A549 (cell line): ENCODE results near the gene ZNF860. TPM values are rescaled to one million over a fixed set of nuclear protein-coding genes. Genes with fewer than 3 reads are reported as not detected.

Experiments
- ATAC-seq, 2 experiments: fragments of 200-7000 bp in 1 of 2; fragments of >200 bp in 1 of 2; cut with Nextera tagmentation in 1 of 2; cut with Tn5 transposase in 1 of 2; 3 replicates each; pipeline versions ENCODE4 v1.8.0 to v1.9.1; 2018 to 2020; ENCODE audit warnings: mild to moderate bottlenecking in 1 of 2, moderate library complexity in 1 of 2
- CTCF ChIA-PET: fragments of 300-600 bp; sonication (Branson Sonifier 250); formaldehyde crosslinking; extraction: SDS; loops from one replicate; lab custom pipeline; 2021; ENCODE audit warnings: antibody characterized with exemption, inconsistent platforms; lab: Yijun Ruan, JAX
- POLR2A ChIA-PET: fragments of 350-600 bp; formaldehyde crosslinking; extraction: SDS; loops from one replicate; lab custom pipeline; 2021; ENCODE audit warnings: antibody characterized with exemption, inconsistent platforms; lab: Yijun Ruan, JAX
- DNase-seq, 2 experiments: peaks; one replicate each; pipeline versions ENCODE4 v3.0.0 to v3.0.0-alpha.2; 2011 to 2016; ENCODE audit warnings: low read depth in 1 of 2, low spot score in 1 of 2
- FAIRE-seq: peaks from 2 replicates; lab custom pipeline; 2011; peaks lifted over from hg19 to GRCh38; lab: Jason Lieb, UNC
- H3K27ac ChIP-seq, 2 experiments: fragments of >200 bp; sonication (Bioruptor Twin); formaldehyde crosslinking; 3 replicates each; pipeline ENCODE4 v1.5.1; 2016 to 2017
- H3K4me1 ChIP-seq: fragments of >200 bp; sonication (Bioruptor Twin); formaldehyde crosslinking; 3 replicates; pipeline ENCODE4 v1.6.1; 2016
- H3K4me2 ChIP-seq: fragments of >200 bp; sonication (Bioruptor Twin); formaldehyde crosslinking; 3 replicates; pipeline ENCODE4 v1.6.1; 2016
- H3K4me3 ChIP-seq: fragments of >200 bp; sonication (Bioruptor Twin); formaldehyde crosslinking; 3 replicates; pipeline ENCODE4 v1.5.1; 2016
- H3K9me3 ChIP-seq: fragments of >200 bp; sonication (Bioruptor Twin); formaldehyde crosslinking; 3 replicates; pipeline ENCODE4 v1.6.1; 2016
- BHLHE40 ChIP-seq: IDR thresholded peaks from 2 replicates; pipeline ENCODE4 v1.6.1; 2012; ENCODE audit warnings: low read depth, low read length, inconsistent platforms
- CHD4 ChIP-seq: fragments of 200-600 bp; sonication (generic); IDR thresholded peaks from 2 replicates; pipeline ENCODE4 v1.6.1; 2016; ENCODE audit warnings: antibody characterized with exemption, mild to moderate bottlenecking, borderline replicate concordance
- EHF ChIP-seq: fragments of 250-450 bp; sonication (Bioruptor Pico); IDR thresholded peaks from 2 replicates; pipeline ENCODE4 v1.5.0; 2020; ENCODE audit warnings: mild to moderate bottlenecking
- EHMT2 ChIP-seq: fragments of 200-600 bp; sonication (generic); IDR thresholded peaks from 2 replicates; pipeline ENCODE4 v1.6.1; 2016; ENCODE audit warnings: antibody characterized with exemption, low read depth, mild to moderate bottlenecking, moderate library complexity
- ESRRA ChIP-seq: fragments of 150-350 bp; IDR thresholded peaks from 2 replicates; pipeline ENCODE4 v1.6.1; 2014; ENCODE audit warnings: mild to moderate bottlenecking, low read length, borderline replicate concordance
- FOXS1 ChIP-seq: fragments of 250-450 bp; sonication (Bioruptor Pico); IDR thresholded peaks from 2 replicates; pipeline ENCODE4 v1.5.0; 2020; ENCODE audit warnings: mild to moderate bottlenecking, moderate library complexity
- HOXA7 ChIP-seq: fragments of 250-450 bp; sonication (Bioruptor Pico); IDR thresholded peaks from 2 replicates; pipeline ENCODE4 v1.5.0; 2020; ENCODE audit warnings: mild to moderate bottlenecking, moderate library complexity
- MAFK ChIP-seq: fragments of 450-650 bp; IDR thresholded peaks from 2 replicates; pipeline ENCODE4 v1.6.1; 2014; ENCODE audit not compliant: partially characterized antibody
- MYC ChIP-seq: IDR thresholded peaks from 2 replicates; pipeline ENCODE4 v1.6.1; 2012; ENCODE audit warnings: mild to moderate bottlenecking, inconsistent platforms, low read length, improper control_type of control experiment, borderline replicate concordance
- POLR2AphosphoS2 ChIP-seq: conservative IDR thresholded peaks from 2 replicates; pipeline ENCODE4 v1.6.1; 2012; ENCODE audit warnings: low read length, improper control_type of control experiment, inconsistent platforms
- RAD21 ChIP-seq, 2 experiments: fragments of >200 bp in 1 of 2; sonication (Bioruptor Twin) in 1 of 2; formaldehyde crosslinking in 1 of 2; IDR thresholded peaks in 1 of 2; conservative IDR thresholded peaks in 1 of 2; 2 replicates in 1 of 2; 3 replicates in 1 of 2; pipeline ENCODE4 v1.6.1; 2012 to 2018; ENCODE audit warnings: inconsistent platforms in 1 of 2
- SMC3 ChIP-seq: fragments of >200 bp; sonication (Bioruptor Twin); formaldehyde crosslinking; IDR thresholded peaks from 3 replicates; pipeline ENCODE4 v1.6.1; 2018; ENCODE audit warnings: inconsistent platforms
- TP53 ChIP-seq: fragments of 250-450 bp; sonication (Bioruptor Pico); IDR thresholded peaks from 2 replicates; pipeline ENCODE4 v1.5.0; 2021; ENCODE audit warnings: mild to moderate bottlenecking, moderate library complexity
- WGBS: methylation state at CpG from one replicate; pipeline ENCODE4 v1.1.6; 2017; ENCODE audit errors: missing lambda C conversion rate; 5-methylcytosine and 5-hydroxymethylcytosine counted together
- polyA plus RNA-seq, 4 experiments: library from polyadenylated mRNA; depleted of rRNA in 3 of 4; stranded (reverse); fragments of >200 nt; fragmentation: RNase III in 1 of 4; extraction: RNeasy Plus Mini Kit Qiagen cat#74134 plus additional on column Dnase treatment in 1 of 4; gene quantifications; 2 replicates in 3 of 4; 3 replicates in 1 of 4; pipeline ENCODE4 v1.2.3, GENCODE V29; 2011 to 2017
- TF ChIP-seq, protein P1 (sequence below): fragments of 200-600 bp; sonication (generic); IDR thresholded peaks from 2 replicates; pipeline ENCODE4 v1.6.1; 2016; ENCODE audit warnings: antibody characterized with exemption, mild to moderate bottlenecking, moderate library complexity
- TF ChIP-seq, protein P2 (sequence below): fragments of >200 bp; sonication (Bioruptor Twin); formaldehyde crosslinking; IDR thresholded peaks from 3 replicates; pipeline ENCODE4 v1.5.1; 2016
- TF ChIP-seq, protein P3 (sequence below): fragments of 450-650 bp; IDR thresholded peaks from 2 replicates; pipeline ENCODE4 v1.6.1; 2014; ENCODE audit warnings: antibody characterized with exemption

Gene ZNF860
- polyA plus RNA-seq, 2 of the 4 experiments (the other 2 are of a cell fraction) = 1.3 to 2.4 TPM

DNA sequence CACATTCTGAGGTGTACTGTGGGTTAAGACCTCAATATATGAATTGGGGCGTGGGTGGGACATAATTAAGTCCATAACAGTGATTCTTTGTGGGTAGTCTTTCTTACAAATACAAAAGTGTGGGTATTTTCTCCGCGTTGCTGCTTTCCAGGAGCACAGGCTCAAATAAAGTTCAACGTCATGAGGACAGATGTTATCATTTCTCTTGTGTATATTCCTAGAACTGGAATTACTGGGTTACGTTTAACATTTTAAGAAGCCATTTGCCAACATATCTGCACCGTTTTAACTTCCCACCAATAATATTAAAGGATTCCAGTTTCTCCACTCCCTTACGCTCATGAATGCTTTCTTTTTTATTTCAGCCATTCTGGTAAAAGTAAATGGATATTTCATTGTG, 39.6 kb downstream of the ZNF860 start (continued):
- TF ChIP-seq, protein P1, sequence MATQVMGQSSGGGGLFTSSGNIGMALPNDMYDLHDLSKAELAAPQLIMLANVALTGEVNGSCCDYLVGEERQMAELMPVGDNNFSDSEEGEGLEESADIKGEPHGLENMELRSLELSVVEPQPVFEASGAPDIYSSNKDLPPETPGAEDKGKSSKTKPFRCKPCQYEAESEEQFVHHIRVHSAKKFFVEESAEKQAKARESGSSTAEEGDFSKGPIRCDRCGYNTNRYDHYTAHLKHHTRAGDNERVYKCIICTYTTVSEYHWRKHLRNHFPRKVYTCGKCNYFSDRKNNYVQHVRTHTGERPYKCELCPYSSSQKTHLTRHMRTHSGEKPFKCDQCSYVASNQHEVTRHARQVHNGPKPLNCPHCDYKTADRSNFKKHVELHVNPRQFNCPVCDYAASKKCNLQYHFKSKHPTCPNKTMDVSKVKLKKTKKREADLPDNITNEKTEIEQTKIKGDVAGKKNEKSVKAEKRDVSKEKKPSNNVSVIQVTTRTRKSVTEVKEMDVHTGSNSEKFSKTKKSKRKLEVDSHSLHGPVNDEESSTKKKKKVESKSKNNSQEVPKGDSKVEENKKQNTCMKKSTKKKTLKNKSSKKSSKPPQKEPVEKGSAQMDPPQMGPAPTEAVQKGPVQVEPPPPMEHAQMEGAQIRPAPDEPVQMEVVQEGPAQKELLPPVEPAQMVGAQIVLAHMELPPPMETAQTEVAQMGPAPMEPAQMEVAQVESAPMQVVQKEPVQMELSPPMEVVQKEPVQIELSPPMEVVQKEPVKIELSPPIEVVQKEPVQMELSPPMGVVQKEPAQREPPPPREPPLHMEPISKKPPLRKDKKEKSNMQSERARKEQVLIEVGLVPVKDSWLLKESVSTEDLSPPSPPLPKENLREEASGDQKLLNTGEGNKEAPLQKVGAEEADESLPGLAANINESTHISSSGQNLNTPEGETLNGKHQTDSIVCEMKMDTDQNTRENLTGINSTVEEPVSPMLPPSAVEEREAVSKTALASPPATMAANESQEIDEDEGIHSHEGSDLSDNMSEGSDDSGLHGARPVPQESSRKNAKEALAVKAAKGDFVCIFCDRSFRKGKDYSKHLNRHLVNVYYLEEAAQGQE = no peak
- no peak for TF ChIP-seq FOXS1 (CRISPR knock-in tag)
- no peak for TF ChIP-seq CHD4
- TF ChIP-seq, protein P2, sequence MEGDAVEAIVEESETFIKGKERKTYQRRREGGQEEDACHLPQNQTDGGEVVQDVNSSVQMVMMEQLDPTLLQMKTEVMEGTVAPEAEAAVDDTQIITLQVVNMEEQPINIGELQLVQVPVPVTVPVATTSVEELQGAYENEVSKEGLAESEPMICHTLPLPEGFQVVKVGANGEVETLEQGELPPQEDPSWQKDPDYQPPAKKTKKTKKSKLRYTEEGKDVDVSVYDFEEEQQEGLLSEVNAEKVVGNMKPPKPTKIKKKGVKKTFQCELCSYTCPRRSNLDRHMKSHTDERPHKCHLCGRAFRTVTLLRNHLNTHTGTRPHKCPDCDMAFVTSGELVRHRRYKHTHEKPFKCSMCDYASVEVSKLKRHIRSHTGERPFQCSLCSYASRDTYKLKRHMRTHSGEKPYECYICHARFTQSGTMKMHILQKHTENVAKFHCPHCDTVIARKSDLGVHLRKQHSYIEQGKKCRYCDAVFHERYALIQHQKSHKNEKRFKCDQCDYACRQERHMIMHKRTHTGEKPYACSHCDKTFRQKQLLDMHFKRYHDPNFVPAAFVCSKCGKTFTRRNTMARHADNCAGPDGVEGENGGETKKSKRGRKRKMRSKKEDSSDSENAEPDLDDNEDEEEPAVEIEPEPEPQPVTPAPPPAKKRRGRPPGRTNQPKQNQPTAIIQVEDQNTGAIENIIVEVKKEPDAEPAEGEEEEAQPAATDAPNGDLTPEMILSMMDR = no peak
- no peak for TF ChIP-seq MYC
- no peak for TF ChIP-seq EHF (CRISPR knock-in tag)
- TF ChIP-seq POLR2AphosphoS2 = no peak
- TF ChIP-seq, protein P3, sequence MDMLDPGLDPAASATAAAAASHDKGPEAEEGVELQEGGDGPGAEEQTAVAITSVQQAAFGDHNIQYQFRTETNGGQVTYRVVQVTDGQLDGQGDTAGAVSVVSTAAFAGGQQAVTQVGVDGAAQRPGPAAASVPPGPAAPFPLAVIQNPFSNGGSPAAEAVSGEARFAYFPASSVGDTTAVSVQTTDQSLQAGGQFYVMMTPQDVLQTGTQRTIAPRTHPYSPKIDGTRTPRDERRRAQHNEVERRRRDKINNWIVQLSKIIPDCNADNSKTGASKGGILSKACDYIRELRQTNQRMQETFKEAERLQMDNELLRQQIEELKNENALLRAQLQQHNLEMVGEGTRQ = no peak
- TF ChIP-seq HOXA7 (CRISPR knock-in tag) = no peak
- TF ChIP-seq, all 56 proteins: peak for 0

DNA sequence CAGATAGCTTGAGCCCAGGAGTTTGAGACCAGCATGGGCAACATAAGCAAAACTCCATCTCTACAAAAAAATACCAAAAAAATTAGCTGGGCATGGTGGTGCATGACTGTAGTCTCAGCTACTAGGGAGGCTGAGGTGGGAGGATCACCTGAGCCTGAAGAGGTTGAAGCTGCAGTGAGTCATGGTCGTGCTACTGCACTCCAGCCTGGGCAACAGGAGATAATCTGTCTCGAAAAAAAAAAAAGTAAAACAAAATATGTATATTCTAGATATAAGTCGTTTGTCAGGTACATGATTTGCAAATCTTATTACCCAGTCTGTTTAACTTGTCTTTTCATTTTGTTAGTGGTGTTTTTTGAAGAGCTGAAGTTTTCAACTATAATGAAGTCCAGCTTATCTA, 40.2 kb downstream of the ZNF860 start:
- Histone ChIP-seq H3K27ac (no peak overlapping the region), H3K4me2 (no peak overlapping the region), H3K4me1 (peaks cover 11% of the 10 kb centered on the region; the same call in 2 of the 3 replicates), H3K4me3 (no peak overlapping the region), H3K9me3 (no peaks in the 10 kb centered on the region)
- ChIA-PET CTCF (interaction anchor here (2.1 kb wide), 1 partner anchor 122 kb away, joined by 17 read pairs; no protein-coding TSS in a partner anchor), POLR2A (no interaction called here)
- 25% methylated on average over 3 of the region's 3 CpGs for WGBS
- no peak for ATAC-seq
- no peak for DNase-seq
- TF ChIP-seq SMC3 (no peak), FOXS1 (CRISPR knock-in tag) (no peak), ESRRA (no peak), EHMT2 (no peak), MAFK (no peak), TP53 (CRISPR knock-in tag) (no peak), RAD21 (conservative IDR thresholded peaks at IDR 0.05 in 1 of 2, IDR thresholded peaks at IDR 0.05 in 1 of 2) (no peak)
- no peak for FAIRE-seq

DNA sequence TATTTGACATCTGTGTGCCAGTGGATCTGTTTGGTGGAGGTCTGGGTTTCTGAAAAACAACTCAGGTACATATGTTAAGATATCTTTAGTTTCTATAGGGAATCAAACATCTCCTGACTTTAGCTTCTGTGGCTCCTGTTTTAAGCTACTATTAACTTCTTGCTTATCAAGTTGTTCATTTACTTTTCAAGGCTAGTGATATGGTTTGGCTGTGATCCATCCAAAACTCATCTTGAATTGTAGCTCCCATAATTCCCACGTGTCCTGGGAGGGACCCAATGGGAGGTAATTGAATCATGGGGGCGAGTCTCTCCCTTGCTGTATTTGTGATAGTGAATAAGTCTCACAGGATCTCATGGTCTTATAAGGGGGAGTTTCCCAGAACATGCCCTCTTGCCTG, 41.4 kb downstream of the ZNF860 start:
- no peak overlapping the region for H3K4me2 ChIP-seq
- ChIA-PET CTCF (interaction anchor here (2.1 kb wide), 1 partner anchor 121 kb away, joined by 17 read pairs; no protein-coding TSS in a partner anchor), POLR2A (no interaction called here)
- TF ChIP-seq POLR2AphosphoS2 = no peak
- TF ChIP-seq BHLHE40 = no peak
- FAIRE-seq = no peak
- WGBS = 41% methylated on average over 2 of the region's 2 CpGs
- H3K27ac ChIP-seq = no peak overlapping the region
- no peak overlapping the region for H3K4me3 ChIP-seq
- no peak for ATAC-seq
- no peaks in the 10 kb centered on the region for H3K9me3 ChIP-seq
- H3K4me1 ChIP-seq = peaks cover 11% of the 10 kb centered on the region; the same call in 2 of the 3 replicates
- DNase-seq = no peak
